HepG2 (cell line): Measurements from ENCODE around the gene STYXL1.

ENCODE experiments used
- ZNF274 ChIP-seq: sonication (generic); formaldehyde crosslinking; IDR thresholded peaks from 2 replicates; pipeline ENCODE4 v1.5.1; 2020; ENCODE audit warnings: mild to moderate bottlenecking, missing genetic modification reagents
- TF ChIP-seq, protein P1 (sequence below): sonication (generic); formaldehyde crosslinking; IDR thresholded peaks from 2 replicates; pipeline ENCODE4 v1.4.0; 2020; ENCODE audit warnings: missing genetic modification reagents

- no peak for TF ChIP-seq ZNF274 (CRISPR knock-in tag)
- TF ChIP-seq, protein P1, sequence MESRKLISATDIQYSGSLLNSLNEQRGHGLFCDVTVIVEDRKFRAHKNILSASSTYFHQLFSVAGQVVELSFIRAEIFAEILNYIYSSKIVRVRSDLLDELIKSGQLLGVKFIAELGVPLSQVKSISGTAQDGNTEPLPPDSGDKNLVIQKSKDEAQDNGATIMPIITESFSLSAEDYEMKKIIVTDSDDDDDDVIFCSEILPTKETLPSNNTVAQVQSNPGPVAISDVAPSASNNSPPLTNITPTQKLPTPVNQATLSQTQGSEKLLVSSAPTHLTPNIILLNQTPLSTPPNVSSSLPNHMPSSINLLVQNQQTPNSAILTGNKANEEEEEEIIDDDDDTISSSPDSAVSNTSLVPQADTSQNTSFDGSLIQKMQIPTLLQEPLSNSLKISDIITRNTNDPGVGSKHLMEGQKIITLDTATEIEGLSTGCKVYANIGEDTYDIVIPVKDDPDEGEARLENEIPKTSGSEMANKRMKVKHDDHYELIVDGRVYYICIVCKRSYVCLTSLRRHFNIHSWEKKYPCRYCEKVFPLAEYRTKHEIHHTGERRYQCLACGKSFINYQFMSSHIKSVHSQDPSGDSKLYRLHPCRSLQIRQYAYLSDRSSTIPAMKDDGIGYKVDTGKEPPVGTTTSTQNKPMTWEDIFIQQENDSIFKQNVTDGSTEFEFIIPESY (CRISPR knock-in tag): no peak
Observed at GRCh38 chr7:76074306-76074971, 26.6 kb upstream of the STYXL1 start.
